Measurements from ENCODE around the gene SNX9. TPM values are rescaled to one million over a fixed set of nuclear protein-coding genes. Genes with fewer than 3 reads are reported as not detected.

Gene SNX9
- total and polyA plus RNA-seq, 2 donors (not counting 1 experiment from before 2014, with no cell fraction given): 10.0 to 50.7 TPM

DNA sequence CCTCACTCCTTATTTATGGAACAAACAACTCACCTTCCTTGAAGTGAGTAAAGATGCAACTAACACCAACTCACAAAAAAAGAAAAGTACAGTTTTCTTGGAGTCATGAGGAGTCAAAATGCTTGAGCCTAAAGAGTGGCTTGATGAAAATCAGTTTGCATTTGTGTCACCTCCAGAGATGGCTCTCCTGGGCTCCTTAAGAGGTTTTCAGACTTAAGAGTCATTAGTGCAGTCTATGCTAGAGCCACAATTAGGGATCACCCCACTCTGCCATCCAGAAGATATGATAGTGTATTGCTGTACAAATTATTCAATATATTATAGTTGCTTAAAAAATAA, 11.9 kb upstream of the SNX9 start:
- no peak for ATAC-seq (ENCODE audit: low read depth)
- CTCF ChIA-PET: interaction anchor here (1.4 kb wide), 1 partner anchor 23 kb away, joined by 3 read pairs; no protein-coding TSS in a partner anchor
- Histone ChIP-seq H3K36me3 (replicated peaks in 1 of 2; ENCODE audit: control extremely low read depth in 1 of 2, control insufficient read depth in 1 of 2, extremely low read depth in 1 of 2, insufficient read depth in 2 of 2, low read length in 1 of 2) (no peaks in the 10 kb centered on the region), H3K27ac (ENCODE audit: low read length in 2 of 2) (no peak overlapping the region), H3K27me3 (replicated peaks in 1 of 4; ENCODE audit: control extremely low read depth in 1 of 4, control insufficient read depth in 3 of 4, insufficient read depth in 4 of 4, low read length in 3 of 4) (no peaks in the 10 kb centered on the region), H3K4me3 (ENCODE audit: control extremely low read depth in 1 of 5, extremely low read depth in 1 of 5, insufficient read depth in 1 of 5, low read depth in 2 of 5, low read length in 4 of 5) (no peak overlapping the region), H2AFZ (ENCODE audit: insufficient read depth, low read depth, low read length, poor library complexity, severe bottlenecking) (no peak overlapping the region), H3K9me3 (ENCODE audit: control extremely low read depth in 1 of 3, control insufficient read depth in 2 of 3, insufficient read depth in 1 of 3, low read length in 2 of 3) (peaks cover 2 to 10% (median 4%) of the 10 kb centered on the region in 3 donors), H3K9ac (ENCODE audit: low read length) (no peak overlapping the region), H4K20me1 (ENCODE audit: control insufficient read depth, insufficient read depth, low read length, poor library complexity, severe bottlenecking) (no peaks in the 10 kb centered on the region), H3K79me2 (ENCODE audit: control insufficient read depth, insufficient read depth, low read length) (no peaks in the 10 kb centered on the region), H3K4me1 (ENCODE audit: control insufficient read depth in 2 of 2, insufficient read depth in 2 of 2, low read length in 2 of 2) (peaks cover 18 to 23% of the 10 kb centered on the region in 2 donors), H3K4me2 (replicated peaks; ENCODE audit: low read depth, low read length, poor library complexity, severe bottlenecking) (no peak overlapping the region)
- Mint-ChIP-seq H3K9me3 (ENCODE audit: insufficient read depth) (peaks cover 4% of the 10 kb centered on the region), H3K4me3 (no peak overlapping the region), H3K4me1 (peaks cover 28% of the 10 kb centered on the region), H3K27ac (no peak overlapping the region), H3K27me3 (no peaks in the 10 kb centered on the region)
- no peak for TF ChIP-seq EZH2 (IDR thresholded peaks at IDR 0.05; ENCODE audit: borderline replicate concordance, insufficient read depth, low read depth, low read length, poor library complexity, severe bottlenecking)
- TF ChIP-seq, protein P1, sequence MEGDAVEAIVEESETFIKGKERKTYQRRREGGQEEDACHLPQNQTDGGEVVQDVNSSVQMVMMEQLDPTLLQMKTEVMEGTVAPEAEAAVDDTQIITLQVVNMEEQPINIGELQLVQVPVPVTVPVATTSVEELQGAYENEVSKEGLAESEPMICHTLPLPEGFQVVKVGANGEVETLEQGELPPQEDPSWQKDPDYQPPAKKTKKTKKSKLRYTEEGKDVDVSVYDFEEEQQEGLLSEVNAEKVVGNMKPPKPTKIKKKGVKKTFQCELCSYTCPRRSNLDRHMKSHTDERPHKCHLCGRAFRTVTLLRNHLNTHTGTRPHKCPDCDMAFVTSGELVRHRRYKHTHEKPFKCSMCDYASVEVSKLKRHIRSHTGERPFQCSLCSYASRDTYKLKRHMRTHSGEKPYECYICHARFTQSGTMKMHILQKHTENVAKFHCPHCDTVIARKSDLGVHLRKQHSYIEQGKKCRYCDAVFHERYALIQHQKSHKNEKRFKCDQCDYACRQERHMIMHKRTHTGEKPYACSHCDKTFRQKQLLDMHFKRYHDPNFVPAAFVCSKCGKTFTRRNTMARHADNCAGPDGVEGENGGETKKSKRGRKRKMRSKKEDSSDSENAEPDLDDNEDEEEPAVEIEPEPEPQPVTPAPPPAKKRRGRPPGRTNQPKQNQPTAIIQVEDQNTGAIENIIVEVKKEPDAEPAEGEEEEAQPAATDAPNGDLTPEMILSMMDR (IDR thresholded peaks at IDR 0.05): no peak
- intact Hi-C loops (cut with micrococcal nuclease): no loop called here
- no peak for DNase-seq
- POLR2A ChIA-PET: no interaction called here

DNA sequence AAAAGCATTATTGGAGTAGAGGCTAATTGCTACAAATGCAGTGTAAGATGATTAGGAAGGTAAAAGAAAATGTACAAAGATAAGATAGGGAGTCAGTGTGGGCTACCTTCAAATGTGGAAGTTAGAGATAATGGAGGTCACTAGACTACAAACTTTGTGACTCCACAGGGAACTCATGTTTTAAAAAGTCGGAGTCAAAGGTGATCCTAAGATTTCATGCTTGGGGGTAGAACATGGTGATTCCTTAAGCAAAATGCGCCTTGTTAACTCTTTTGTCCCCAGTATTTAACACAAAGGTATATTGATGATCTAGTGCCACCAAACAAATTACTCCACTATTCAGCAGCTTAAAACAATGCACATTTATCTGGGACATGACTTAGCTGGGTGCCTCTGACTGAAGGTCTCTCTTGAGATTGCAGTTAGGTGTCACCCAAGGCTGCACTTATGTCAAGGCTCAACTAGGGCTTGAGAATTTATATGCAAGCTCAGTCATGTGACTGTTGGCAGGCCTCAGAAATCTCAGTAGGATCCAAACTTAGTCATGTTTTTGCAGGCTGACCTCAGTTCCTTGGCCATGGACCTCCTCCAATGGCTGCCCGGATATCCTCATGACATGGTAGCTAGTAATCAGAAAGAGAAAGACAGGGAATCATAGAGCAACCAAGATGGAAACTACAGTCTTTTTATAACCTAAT, 11.4 kb upstream of the SNX9 start:
- H3K4me1 ChIP-seq (ENCODE audit: control insufficient read depth in 2 of 2, insufficient read depth in 2 of 2, low read length in 2 of 2): peaks cover 22 to 23% of the 10 kb centered on the region in 2 donors
- H3K36me3 ChIP-seq (replicated peaks in 1 of 2; ENCODE audit: control extremely low read depth in 1 of 2, control insufficient read depth in 1 of 2, extremely low read depth in 1 of 2, insufficient read depth in 2 of 2, low read length in 1 of 2): no peaks in the 10 kb centered on the region
- intact Hi-C loops (cut with micrococcal nuclease): no loop called here
- DNase-seq (no peak), ATAC-seq (ENCODE audit: low read depth) (no peak)
- H3K27me3 ChIP-seq (replicated peaks in 1 of 4; ENCODE audit: control extremely low read depth in 1 of 4, control insufficient read depth in 3 of 4, insufficient read depth in 4 of 4, low read length in 3 of 4): no peaks in the 10 kb centered on the region
- Mint-ChIP-seq H3K4me3 (no peak overlapping the region), H3K4me1 (peaks cover 32% of the 10 kb centered on the region), H3K27ac (no peak overlapping the region), H3K9me3 (ENCODE audit: insufficient read depth) (peaks cover 4% of the 10 kb centered on the region), H3K27me3 (no peaks in the 10 kb centered on the region)
- no peak overlapping the region for H3K4me2 ChIP-seq (replicated peaks; ENCODE audit: low read depth, low read length, poor library complexity, severe bottlenecking)
- no peak overlapping the region for H3K4me3 ChIP-seq (ENCODE audit: control extremely low read depth in 1 of 5, extremely low read depth in 1 of 5, insufficient read depth in 1 of 5, low read depth in 2 of 5, low read length in 4 of 5)
- H3K9me3 ChIP-seq (ENCODE audit: control extremely low read depth in 1 of 3, control insufficient read depth in 2 of 3, insufficient read depth in 1 of 3, low read length in 2 of 3): peaks cover 2 to 10% (median 4%) of the 10 kb centered on the region in 3 donors
- H3K27ac ChIP-seq (ENCODE audit: low read length in 2 of 2): no peak overlapping the region
- no peak overlapping the region for H2AFZ ChIP-seq (ENCODE audit: insufficient read depth, low read depth, low read length, poor library complexity, severe bottlenecking)
- no peak overlapping the region for H3K9ac ChIP-seq (ENCODE audit: low read length)
- WGBS (ENCODE audit: insufficient coverage): no CpG with 5 or more reads among the region's 3 CpGs
- POLR2A ChIA-PET: no interaction called here
- no peaks in the 10 kb centered on the region for H4K20me1 ChIP-seq (ENCODE audit: control insufficient read depth, insufficient read depth, low read length, poor library complexity, severe bottlenecking)
- H3K79me2 ChIP-seq (ENCODE audit: control insufficient read depth, insufficient read depth, low read length): no peaks in the 10 kb centered on the region
- CTCF ChIA-PET: interaction anchor here (1.1 to 1.4 kb wide), 2 partner anchors 23 to 62 kb away, joined by 3 read pairs; no protein-coding TSS in a partner anchor
- TF ChIP-seq EZH2 (IDR thresholded peaks at IDR 0.05; ENCODE audit: borderline replicate concordance, insufficient read depth, low read depth, low read length, poor library complexity, severe bottlenecking): no peak
- TF ChIP-seq, protein P1 (IDR thresholded peaks at IDR 0.05): no peak

Measured in B cell (primary cell).